GM21576 (cell line): Measurements from ENCODE around the gene MRPS34.

Source experiments
- ATAC-seq: cut with Tn5 transposase; IDR thresholded peaks from one replicate; pipeline ENCODE4 v1.9.1; 2021; ENCODE audit warnings: mild to moderate bottlenecking, moderate library complexity; ENCODE audit not compliant: unreplicated experiment

The MRPS34 gene

DNA sequence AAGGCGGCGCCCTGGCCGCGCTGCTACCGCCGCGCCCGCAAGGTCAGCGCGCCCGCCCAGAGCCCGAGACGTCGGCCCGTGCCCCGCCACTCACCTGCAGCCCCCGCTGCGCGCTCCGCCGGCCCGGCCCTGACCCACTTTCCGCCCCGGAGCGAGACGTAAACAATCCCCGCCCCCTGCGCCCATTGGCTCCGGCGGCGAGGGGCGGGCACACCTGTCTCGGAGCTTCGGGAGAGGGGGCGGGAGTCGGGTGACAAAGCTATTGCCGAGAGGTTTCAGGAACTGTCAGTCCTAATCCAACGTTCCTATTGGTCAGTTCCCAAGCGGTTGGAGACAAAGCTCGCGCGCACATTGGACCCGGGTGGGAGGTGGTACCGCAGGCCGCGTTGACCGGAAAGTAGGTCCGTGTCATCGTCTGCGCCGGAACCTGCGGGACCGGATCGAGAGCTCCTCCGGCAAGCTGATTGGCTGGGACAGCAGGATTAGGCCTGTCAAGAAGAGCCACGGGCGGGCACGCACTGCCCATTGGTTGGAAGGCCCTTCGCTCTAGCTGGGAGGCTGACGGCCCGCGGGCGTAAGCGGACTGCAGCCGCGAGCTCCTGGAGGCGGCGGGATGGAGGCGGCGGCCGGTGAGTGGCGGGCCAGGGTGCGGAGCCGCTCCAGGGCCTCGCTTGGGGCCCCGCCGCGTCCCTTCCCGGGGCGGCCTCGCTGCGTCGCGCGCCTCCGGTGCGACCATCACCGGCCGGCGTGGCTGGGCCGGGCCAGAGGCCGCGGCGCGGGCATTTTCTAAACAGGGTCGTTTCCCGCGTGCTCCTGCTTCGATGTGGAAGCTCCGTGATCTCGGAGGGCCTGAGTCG, 9.7 kb upstream of the MRPS34 start, which contains the start of the genes NUBP2 and SPSB3:
TSS of gene NUBP2 (plus strand) at position 553 of the 857 bp plus-strand sequence. CDS start at position 614, 61 bp downstream.
TSS of gene SPSB3 (minus strand) at position 164 of the 857 bp plus-strand sequence. CDS start 1,088 bp downstream, outside the sequence.
- peak; percentile 80 for ATAC-seq

DNA sequence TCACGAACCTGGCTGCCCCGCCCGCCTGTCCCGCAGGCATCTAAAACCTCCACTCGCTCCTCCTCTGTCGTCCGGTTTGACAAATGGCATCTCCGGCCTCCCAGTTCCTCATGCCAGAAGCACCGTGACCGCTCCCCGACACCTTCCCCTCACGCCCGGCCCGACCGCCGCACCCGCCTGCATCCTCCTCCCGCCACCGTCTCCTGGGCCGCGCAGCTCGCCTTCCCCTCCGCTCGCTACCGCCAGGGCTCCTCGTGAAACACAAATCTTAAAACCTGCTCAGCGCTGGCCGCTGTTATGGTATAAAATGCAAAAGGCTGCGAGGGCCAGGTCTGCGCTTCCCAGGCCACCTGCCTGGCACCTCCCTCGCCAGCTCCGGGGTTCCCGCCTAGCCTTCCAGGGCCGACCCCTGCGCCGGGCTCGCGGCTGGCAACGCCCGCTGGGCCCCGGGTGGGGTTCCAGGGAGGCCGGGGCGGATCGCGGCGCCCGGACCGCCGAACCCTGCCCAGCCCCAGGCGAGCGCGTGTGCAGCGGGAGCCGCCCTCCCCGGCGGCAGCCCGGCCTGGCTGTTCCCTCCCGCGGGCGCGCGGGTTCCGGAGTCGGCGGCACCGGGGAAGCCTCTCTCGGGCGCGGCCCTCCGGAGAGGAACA, 8.9 kb upstream of the MRPS34 start:
- ATAC-seq, result peak; percentile 3

DNA sequence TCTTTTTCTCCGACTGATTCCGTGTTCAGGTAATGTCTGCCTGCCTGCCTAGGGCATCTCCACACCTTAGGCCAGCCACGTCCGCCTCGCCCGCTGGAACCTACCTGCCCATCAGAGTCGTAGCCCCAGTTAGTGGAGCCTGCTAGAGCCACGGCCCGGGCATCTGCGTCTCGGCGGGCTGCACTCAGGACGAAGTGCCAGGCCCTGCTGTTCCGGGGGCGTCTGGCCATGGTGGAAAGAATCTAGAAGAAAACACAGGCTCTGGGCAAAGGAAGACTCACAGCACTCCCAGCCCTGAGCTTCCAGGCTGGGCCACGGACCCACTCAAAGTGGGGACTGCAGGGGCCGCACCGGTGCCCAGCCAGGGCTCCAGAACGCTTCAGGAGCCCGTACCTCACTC, 8.3 kb upstream of the MRPS34 start:
- no peak for ATAC-seq

DNA sequence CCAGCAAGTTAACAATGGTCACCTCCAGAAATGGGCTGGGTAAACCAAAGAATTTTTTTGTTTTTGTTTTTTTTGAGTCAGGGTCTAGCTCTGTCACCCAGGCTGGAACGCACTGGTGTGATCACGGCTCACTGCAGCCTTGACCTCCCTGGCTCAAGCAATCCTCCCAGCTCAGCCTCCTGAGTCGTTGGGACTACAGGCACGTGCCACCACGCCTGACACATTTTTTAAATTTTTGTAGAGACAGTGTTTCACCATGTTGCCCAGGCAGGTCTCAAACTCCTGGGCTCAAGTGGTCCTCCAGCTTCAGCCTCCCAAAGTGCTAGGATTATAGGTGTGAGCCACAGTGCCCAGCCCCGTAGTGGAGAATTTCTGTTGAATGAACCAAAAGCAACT, 7.7 kb upstream of the MRPS34 start:
- ATAC-seq, result no peak

DNA sequence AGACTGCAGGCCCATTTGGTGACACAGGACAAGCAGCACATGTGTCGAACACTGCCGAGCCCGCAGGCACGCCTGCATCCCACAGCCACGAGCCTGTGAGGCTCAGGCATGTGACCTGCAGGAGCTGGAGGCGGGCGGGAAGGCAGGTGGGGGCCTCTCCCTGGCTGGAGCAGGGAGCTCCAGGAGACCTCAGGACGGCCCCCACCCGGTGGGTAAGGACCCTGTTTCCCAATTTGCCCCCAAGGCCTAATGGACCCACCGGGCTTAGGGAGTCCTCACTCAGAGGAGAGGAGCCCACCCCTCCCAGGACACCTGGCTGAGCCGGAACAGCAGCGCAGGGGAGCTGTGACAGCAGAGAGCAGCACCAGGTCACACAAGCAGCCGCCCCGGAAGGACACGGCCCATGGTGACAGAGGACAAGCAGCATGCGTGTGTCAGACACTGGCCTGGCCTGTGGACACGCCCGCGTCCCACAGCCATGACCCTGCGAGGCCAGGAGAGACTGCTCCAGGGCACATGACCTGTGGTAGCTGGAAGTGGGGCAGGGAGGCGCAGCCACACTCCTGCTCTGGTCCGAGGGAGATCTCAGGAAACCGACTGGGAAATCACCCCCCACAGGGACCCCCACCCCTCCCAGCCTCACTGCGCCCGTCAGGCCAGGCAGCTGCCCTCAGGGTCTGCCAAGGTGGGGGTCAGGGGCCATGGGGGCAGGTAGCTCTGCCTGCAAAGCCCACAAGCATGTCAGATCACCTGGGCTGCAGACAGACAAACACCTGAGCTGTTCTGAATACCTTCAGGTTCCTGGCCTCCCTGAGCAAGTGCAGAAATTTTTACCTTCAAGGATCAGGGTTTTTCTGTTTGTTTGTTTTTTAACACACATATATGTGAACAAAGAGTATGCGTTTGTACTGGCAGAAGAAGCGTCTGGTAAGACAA, 7.1 kb upstream of the MRPS34 start:
- ATAC-seq, result no peak

DNA sequence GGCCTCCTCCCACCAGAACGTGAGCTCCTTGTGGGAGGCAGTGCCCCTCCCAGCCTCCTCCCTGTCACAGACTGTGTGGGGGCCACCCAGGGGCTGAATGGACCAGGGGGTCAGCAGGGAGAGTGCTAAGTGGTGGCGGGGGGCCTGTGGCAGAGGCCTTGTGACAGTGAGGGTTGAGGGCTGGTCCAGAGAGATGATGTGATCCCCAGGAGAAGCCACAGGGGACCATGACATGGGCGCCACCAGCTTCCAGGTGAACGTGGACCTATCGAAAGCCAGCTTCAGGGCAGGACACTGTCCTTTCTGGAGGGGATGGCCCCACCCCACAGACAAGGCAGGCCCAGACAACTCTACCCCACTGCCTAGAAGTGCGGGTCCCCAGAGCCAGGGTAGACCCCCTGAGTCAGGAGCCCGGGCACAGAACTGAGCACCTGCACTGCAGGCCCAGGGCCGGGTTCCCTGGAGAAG, 6.3 kb upstream of the MRPS34 start:
- no peak for ATAC-seq

DNA sequence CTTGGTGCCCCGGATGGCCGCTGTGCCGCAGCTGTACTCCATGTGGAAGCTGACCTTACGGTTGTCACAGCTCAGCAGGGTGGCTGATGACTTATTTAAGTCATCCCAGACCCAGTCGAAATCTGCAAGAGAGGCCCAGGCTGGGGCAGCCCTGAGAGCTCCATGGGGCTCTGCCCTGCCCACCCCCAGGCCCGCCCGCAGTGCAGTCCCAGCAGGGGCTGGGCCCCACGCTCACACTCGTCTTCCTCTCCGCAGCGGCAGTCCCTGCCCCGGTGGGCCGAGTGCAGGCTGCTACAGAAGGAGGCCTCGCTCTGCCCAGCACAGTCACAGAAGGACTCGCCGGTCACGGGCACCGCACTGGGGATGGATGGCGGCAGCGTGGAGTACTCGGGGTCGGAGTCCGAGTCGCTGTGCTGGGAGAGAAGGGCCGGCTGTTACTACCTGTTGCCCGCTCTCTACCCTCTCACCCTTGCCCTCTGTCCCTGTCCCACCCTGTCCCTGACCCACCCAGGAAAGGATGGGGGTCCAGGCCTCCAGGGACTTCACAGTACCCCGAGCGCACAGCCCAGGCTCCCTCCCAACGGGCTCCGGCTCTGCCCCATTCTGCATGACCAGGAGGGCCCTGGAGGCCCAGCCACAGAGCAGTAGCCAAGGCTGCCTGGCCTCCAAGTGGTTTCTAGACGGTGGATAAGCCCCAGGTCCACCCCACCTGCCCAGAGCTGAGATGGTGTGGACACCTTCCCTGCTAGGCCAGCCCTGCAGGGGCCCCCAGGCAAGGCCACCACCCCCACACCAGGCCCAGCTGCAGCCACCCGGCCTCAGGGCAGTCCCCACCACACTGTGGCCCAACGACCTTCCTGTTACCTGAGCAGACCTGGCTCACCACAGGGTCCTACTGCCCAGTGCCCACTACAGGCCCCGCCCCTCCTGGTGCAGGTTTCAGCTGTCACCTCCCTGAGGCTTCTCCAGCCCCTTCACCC, 5.6 kb upstream of the MRPS34 start:
- no peak for ATAC-seq

DNA sequence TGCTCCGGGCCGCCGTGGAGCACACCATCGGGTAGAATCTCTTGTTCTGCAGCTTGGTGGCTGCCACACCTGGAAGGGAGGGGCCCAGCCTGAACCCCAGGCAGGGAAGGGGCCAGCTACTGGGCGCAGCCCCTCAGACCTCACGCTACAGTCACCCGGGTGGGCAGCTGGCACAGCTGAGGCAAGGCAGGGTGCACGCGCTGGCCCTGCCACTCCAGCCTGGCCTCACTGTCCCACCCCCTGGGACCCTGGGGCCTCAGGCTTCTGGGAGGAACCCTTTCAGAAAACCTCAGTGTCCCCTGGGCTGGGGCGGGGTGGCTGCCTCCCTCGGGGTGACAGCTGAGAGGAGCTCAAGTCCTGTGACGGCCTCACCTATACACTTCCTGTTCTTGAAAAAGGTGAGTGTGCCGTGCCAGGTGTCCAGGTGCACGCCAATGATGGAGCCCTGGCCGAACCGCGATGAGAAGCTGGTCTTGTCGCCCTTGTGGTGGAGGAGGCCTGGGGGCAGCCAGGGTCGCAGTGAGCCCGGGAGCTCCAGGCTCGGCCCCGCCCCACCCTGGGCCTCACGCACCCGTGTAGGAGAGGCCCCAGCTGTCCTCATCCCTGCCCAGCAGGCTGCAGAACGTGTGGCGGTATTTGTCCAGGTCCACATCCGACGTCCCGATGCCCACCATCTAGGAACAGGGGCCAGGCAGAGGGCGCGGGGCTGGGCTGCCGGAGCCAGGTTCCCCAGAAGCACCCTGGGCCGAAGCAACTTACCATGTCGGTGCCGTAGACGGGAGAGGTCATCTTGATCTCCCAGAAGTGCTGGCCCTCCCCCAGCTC, 4.7 kb upstream of the MRPS34 start:
- no peak for ATAC-seq

DNA sequence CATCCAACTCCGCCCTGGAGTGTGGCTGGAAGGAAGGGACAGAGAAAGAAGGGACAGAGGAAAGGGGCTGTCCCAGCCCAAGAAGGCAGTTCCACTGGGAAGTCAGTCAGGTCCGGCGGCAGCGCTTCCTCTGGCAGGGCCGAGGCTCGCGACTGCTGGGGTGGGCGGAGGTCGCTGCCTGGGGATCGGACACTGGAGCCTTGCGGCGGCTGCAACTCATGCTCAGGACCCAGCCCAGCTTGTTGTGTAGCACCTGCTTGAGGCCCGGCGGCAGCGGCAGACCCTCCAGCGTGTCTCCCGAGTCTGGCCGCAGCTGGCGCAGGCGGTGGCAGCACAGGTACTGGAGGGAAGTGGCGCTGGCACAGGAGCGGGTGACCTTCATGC, 4.0 kb upstream of the MRPS34 start:
- ATAC-seq, result no peak

DNA sequence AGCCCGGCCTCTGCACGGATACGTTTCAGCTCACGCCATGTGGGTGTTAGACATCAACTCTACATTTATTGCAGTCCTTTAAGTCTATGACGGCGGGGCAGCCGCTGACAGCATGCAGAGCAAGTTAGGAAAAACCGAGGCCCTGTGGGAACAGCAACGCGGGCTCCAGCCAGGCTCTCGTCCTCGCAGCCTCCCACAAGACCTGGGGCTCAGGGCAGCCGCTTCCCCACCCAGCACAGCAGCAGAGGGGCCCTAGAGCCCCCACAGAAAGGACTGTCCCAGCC, 3.7 kb upstream of the MRPS34 start:
- no peak for ATAC-seq

DNA sequence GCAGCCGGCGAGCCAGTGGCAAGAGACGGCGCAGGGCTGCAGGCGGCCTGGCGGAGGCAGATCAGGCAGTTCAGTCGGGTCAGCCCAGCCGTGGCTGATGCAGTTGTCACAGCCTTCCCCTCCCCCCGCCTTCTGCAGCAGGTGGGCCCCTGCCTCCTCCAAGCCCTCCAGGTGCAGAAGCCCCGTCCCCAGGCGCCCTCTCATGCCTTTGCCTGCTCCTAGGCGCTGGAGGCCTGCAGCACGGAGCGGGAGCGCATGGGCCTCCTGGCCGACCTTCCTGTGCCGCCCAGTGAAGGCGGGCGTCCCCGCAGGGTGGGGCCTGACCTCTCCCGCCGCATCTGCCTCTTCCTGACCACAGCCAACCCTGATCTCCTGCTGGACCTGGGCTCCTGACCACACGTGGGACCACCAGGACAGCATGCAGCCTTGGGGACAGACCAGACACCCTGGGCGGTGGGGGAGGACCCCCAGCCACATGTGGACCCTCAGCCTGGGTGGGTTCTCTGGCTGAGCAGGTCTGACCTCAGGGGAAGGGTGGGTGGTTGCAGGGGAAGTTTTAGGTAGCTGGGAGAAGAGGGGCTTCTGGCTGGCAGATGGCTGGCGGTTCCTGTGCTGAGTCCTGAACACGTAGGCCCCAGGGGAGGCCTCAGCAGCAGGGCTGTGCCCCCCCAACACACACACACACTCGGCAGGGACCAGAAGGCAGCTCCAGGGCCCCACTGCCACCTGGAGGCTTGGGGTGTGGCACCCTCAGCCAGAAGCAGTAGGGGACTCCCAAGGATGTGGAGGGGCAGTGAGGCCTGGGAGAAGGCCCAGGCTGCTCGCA, 3.1 kb upstream of the MRPS34 start:
- no peak for ATAC-seq

DNA sequence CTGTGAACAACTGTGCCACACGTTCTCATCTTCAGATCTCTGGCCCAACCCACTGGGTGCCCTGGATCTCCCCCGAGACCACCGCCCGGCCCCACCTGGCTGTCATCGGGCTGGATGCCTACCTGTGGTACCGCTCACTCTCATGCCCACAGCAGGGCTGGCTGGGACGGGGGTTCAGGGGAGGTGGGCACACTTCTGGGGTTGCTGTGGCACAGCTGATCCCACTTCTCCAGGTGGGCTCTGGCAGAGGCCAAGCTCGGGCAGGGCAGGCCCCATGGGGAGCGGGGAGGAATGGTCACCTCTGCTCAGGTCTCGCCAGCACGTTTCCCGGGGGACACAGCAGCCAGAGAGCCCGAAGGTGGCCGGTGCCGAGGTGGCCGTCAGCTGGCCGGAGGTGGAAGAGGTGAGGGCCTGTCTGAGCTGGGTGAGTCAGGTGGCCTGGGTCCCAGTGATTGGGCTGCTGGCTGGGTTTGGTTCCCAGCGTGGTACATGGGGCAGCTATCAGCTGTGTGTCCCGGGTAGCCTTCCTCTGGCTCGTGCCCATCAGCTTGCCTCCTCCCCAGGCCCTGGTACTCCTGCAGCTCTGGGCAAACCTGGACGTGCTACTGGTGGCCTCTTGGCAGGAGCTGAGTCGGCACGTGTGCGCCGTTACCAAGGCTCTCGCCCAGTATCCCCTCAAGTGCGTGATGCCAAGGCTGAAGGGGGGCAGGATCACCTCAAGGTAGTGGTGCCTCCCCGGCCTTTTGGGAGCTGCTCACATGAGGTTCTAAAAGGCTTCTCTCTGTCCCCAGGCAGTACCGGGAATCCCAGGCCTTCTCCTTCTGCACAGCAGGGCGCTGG, 2.3 kb upstream of the MRPS34 start:
- ATAC-seq, result no peak

DNA sequence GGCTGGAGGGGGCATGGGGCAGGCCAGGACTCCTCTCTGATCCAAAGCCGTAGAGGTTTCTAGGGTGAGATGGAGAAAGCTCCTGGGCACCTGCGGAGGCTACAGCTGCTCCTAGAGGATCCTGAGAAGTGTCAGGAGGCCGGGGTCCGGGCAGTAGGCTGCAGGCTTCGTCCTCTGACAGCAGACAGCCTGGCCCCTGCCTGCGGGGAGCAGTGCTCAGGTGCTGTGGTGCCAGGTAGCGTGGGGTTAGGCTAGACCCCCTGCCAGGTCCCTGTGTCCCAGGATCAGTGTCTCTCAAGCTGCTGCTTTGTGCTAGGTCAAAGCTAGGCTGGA, 1.5 kb upstream of the MRPS34 start:
- ATAC-seq, result no peak

DNA sequence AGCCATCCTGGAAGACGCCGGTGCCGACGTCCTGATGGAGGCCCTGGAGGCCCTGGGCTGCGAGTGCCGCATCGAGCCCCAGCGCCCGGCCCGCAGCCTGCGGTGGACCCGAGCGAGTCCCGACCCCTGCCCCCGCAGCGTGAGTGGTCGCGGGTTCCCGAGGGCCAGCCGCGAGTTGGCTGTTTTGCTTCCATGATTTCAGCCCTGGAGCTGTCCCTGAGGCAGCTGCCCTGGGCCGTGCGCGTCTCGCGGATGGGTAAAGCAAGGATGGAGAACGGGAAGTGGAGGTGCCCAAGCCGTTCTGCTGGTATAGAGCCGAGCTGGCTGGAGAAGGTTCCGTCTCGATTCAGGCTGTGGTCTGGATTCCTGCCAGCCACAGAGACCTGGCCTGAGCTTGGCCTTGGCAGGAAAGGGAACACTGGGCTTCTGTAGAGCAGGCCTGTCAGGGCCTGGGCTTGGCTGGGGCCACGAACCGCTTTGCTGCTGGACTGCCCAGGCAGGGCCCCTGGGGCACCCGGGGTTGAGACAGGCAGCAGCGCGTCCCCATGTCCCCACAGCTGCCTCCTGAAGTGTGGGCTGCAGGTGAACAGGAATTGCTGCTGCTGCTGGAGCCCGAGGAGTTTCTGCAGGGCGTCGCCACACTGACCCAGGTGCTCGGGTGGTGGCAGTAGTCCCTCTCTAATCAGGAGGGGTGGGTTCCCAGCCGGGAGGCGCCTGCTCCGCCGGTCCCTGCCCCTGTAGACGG, 941 bp upstream of the MRPS34 start:
- no peak for ATAC-seq

DNA sequence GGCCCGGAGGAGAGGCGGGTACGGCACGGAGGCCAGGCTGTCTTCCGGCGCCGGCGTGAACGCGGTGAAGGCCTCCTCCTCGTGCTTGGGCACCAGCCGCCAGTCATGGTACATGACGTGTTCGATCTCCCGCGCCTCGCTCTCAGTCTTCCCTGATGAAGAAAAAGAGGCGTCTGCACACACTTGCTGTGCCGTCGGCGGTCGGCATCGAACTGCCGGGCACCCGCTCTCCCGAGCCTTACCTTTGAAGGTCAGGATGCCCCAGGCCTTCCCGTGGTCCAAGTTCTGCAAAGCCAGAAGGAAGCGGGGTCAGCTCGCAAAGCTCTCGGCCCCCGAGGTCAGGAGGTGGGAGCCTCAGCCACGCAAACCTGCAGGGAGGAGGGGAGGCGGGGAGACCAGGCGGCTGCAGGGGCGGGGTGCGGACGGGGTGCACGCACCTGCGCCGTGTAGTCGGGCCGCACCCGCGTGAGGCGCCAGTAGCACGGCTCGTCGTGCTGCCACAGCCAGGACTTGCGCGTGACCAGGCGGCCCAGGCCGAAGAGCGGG, 499 bp downstream of the MRPS34 start, which contains the start of gene EME2:
TSS of gene EME2 (plus strand) at position 449 of the 546 bp plus-strand sequence. CDS start 418 bp downstream, outside the sequence.
- ATAC-seq, result no peak

DNA sequence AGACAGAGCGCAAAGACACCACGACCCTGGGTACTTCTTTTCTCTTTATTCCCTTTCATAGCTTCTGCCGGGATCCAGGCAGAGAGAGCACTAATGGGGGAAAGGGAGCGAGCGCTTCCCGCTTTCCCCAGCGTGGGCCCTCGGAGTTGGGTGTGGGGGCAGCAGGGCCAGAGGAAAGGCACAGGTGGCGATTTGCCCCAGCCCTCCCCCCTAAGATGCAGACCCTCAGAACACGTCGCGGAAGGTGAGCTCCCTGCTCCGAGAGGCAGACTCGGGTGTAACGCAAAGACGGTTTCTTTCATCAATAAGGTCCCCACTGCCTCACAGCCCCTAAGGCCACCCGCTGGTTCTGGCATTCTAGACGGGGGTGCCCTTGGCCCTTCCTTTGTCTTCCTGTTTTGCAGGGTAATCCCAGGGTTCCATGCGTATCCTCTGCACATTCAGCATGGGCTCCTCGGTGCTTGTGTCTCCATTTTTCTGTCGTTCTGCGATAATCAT, 1.0 kb downstream of the MRPS34 start:
- no peak for ATAC-seq
